Stimulated activated CD4-positive, alpha-beta T cell treated with anti-CD3 and anti-CD28 coated beads, Interleukin-1b, Interleukin-23, amount 100 ng/mL, for 24 hours (primary cell): ENCODE results near the gene LSM6.

Experiments
- DNase-seq, 4 experiments: peaks; one replicate each; pipeline ENCODE4 v3.0.0-alpha.2; 2020; ENCODE audit warnings: low read depth in 4 of 4, low spot score in 1 of 4

LSM6 gene

GRCh38 chr4:146186041-146186440 is 10.5 kb downstream of the LSM6 start:
- no peak for DNase-seq

- no peak for DNase-seq
Observed at GRCh38 chr4:146186596-146186995, 11.1 kb downstream of the LSM6 start.

- no peak for DNase-seq
Observed at GRCh38 chr4:146190456-146190855, 14.9 kb downstream of the LSM6 start.

- DNase-seq: no peak
Observed at GRCh38 chr4:146191766-146192458, 16.4 kb downstream of the LSM6 start.

- no peak for DNase-seq
Observed at GRCh38 chr4:146193628-146194027, 18.1 kb downstream of the LSM6 start.

- DNase-seq: no peak
Observed at GRCh38 chr4:146194212-146194611, 18.7 kb downstream of the LSM6 start.

GRCh38 chr4:146202665-146203064 is 27.1 kb downstream of the LSM6 start:
- no peak for DNase-seq

- DNase-seq: no peak
Observed at GRCh38 chr4:146207410-146207809, 31.9 kb downstream of the LSM6 start.

GRCh38 chr4:146210890-146211289 is 35.4 kb downstream of the LSM6 start:
- no peak for DNase-seq

- no peak for DNase-seq
Observed at GRCh38 chr4:146211440-146211839, 35.9 kb downstream of the LSM6 start.

GRCh38 chr4:146212781-146213180 is 37.3 kb downstream of the LSM6 start:
- DNase-seq: no peak

GRCh38 chr4:146214238-146214637 is 38.7 kb downstream of the LSM6 start, which contains the start of gene REELD1:
TSS of gene REELD1 (plus strand) at chr4:146214538. CDS start at chr4:146216953, 2,415 bp downstream.
- no peak for DNase-seq

GRCh38 chr4:146222313-146222712 is 46.8 kb downstream of the LSM6 start:
- DNase-seq: no peak

GRCh38 chr4:146224326-146224966 is 48.9 kb downstream of the LSM6 start:
- no peak for DNase-seq

- DNase-seq: no peak
Observed at GRCh38 chr4:146229406-146229805, 53.9 kb downstream of the LSM6 start.

GRCh38 chr4:146232131-146232722 is 56.7 kb downstream of the LSM6 start:
- no peak for DNase-seq

- DNase-seq: no peak
Observed at GRCh38 chr4:146235654-146236177, 60.2 kb downstream of the LSM6 start.

- no peak for DNase-seq
Observed at GRCh38 chr4:146236216-146236615, 60.7 kb downstream of the LSM6 start.

GRCh38 chr4:146237092-146237491 is 61.6 kb downstream of the LSM6 start:
- DNase-seq: no peak

GRCh38 chr4:146238107-146238506 is 62.6 kb downstream of the LSM6 start:
- DNase-seq: no peak
